ENCODE data around the gene IDE.
"Not testable (repeated sequence)": the region's sequence is repeated elsewhere in the genome, so short reads cannot be mapped to it uniquely, and the experiment has no call there.

Gene IDE

GRCh38 chr10:92420546-92421275 lies 153.2 kb downstream of the IDE start:
- peak overlapping the region; percentile 15 for H3K4me3 ChIP-seq (ENCODE audit: low read depth, low read length)

GRCh38 chr10:92419740-92420545 lies 153.9 kb downstream of the IDE start:
- peak overlapping the region; percentile 15 for H3K4me3 ChIP-seq (ENCODE audit: low read depth, low read length)

GRCh38 chr10:92418891-92419290 lies 155.0 kb downstream of the IDE start:
- H3K4me3 ChIP-seq (ENCODE audit: low read depth, low read length) = no peak overlapping the region

GRCh38 chr10:92418221-92418620 lies 155.7 kb downstream of the IDE start:
- no peak overlapping the region for H3K4me3 ChIP-seq (ENCODE audit: low read depth, low read length)

GRCh38 chr10:92413519-92413918 lies 160.4 kb downstream of the IDE start:
- H3K4me3 ChIP-seq (ENCODE audit: low read depth, low read length) = no peak overlapping the region

- no peak overlapping the region for H3K4me3 ChIP-seq (ENCODE audit: low read depth, low read length)
Observed at GRCh38 chr10:92413011-92413410, 160.9 kb downstream of the IDE start.

- no peak overlapping the region for H3K4me3 ChIP-seq (ENCODE audit: low read depth, low read length)
Observed at GRCh38 chr10:92411406-92411805, 162.5 kb downstream of the IDE start.

- H3K4me3 ChIP-seq (ENCODE audit: low read depth, low read length) = no peak overlapping the region
Observed at GRCh38 chr10:92410501-92410900, 163.4 kb downstream of the IDE start.

- no peak overlapping the region for H3K4me3 ChIP-seq (ENCODE audit: low read depth, low read length)
Observed at GRCh38 chr10:92408017-92408361, 165.9 kb downstream of the IDE start.

- H3K4me3 ChIP-seq (ENCODE audit: low read depth, low read length) = no peak overlapping the region
Observed at GRCh38 chr10:92407305-92408016, 166.4 kb downstream of the IDE start.

- H3K4me3 ChIP-seq (ENCODE audit: low read depth, low read length) = no peak overlapping the region
Observed at GRCh38 chr10:92405419-92405924, 168.4 kb downstream of the IDE start.

GRCh38 chr10:92404612-92405418 lies 169.1 kb downstream of the IDE start:
- no peak overlapping the region for H3K4me3 ChIP-seq (ENCODE audit: low read depth, low read length)

GRCh38 chr10:92402234-92402633 lies 171.7 kb downstream of the IDE start:
- H3K4me3 ChIP-seq (ENCODE audit: low read depth, low read length) = not testable (repeated sequence)
